ENCODE measurements around the gene TLL2. TPM values are rescaled to one million over a fixed set of nuclear protein-coding genes. Genes with fewer than 3 reads are reported as not detected.

Gene TLL2
- total and polyA plus RNA-seq, 9 donors: 0.53 to 1.8 (median 1.1) TPM

- no peaks in the 10 kb centered on the region for H3K36me3 ChIP-seq (ENCODE audit: control insufficient read depth, insufficient read depth, low read length)
- no peak overlapping the region for H3K4me3 ChIP-seq (ENCODE audit: low read length)
- WGBS (ENCODE audit: insufficient coverage): 75% methylated on average over 3 of the region's 3 CpGs
- peaks cover 22% of the 10 kb centered on the region for H3K4me1 ChIP-seq (ENCODE audit: control insufficient read depth, insufficient read depth, low read length)
- peaks cover 34% of the 10 kb centered on the region for H3K27me3 ChIP-seq (ENCODE audit: control insufficient read depth, insufficient read depth, low read length)
- no peak for DNase-seq
- H3K9me3 ChIP-seq (replicated peaks; ENCODE audit: control insufficient read depth, low read depth, low read length): no peaks in the 10 kb centered on the region
- no peak overlapping the region for H3K27ac ChIP-seq (ENCODE audit: low read length)
Measured at GRCh38 chr10:96509017-96509641, 4.6 kb downstream of the TLL2 start.

- Histone ChIP-seq H3K4me3 (ENCODE audit: low read length) (no peak overlapping the region), H3K4me1 (ENCODE audit: control insufficient read depth, insufficient read depth, low read length) (peaks cover 3% of the 10 kb centered on the region), H3K9me3 (replicated peaks; ENCODE audit: control insufficient read depth, low read depth, low read length) (no peaks in the 10 kb centered on the region), H3K36me3 (ENCODE audit: control insufficient read depth, insufficient read depth, low read length) (no peaks in the 10 kb centered on the region), H3K27ac (ENCODE audit: low read length) (no peak overlapping the region), H3K27me3 (ENCODE audit: control insufficient read depth, insufficient read depth, low read length) (peaks cover 13% of the 10 kb centered on the region)
- WGBS (ENCODE audit: insufficient coverage): 50% methylated on average over 2 of the region's 2 CpGs
- DNase-seq: no peak
Measured at GRCh38 chr10:96507044-96507443, 6.7 kb downstream of the TLL2 start.

GRCh38 chr10:96505150-96506136 is 8.3 kb downstream of the TLL2 start:
- H3K36me3 ChIP-seq (ENCODE audit: control insufficient read depth, insufficient read depth, low read length): no peaks in the 10 kb centered on the region
- no peak for DNase-seq
- 80% methylated on average over 4 of the region's 12 CpGs for WGBS (ENCODE audit: insufficient coverage)
- H3K27ac ChIP-seq (ENCODE audit: low read length): no peak overlapping the region
- H3K9me3 ChIP-seq (replicated peaks; ENCODE audit: control insufficient read depth, low read depth, low read length): no peaks in the 10 kb centered on the region
- H3K4me3 ChIP-seq (ENCODE audit: low read length): no peak overlapping the region
- peaks cover 3% of the 10 kb centered on the region for H3K4me1 ChIP-seq (ENCODE audit: control insufficient read depth, insufficient read depth, low read length)
- peaks cover 5% of the 10 kb centered on the region for H3K27me3 ChIP-seq (ENCODE audit: control insufficient read depth, insufficient read depth, low read length)

- no peak overlapping the region for H3K4me3 ChIP-seq (ENCODE audit: low read length)
- WGBS (ENCODE audit: insufficient coverage): 91% methylated on average over 6 of the region's 7 CpGs
- DNase-seq: no peak
Measured at GRCh38 chr10:96502561-96503282, 11.0 kb downstream of the TLL2 start.

GRCh38 chr10:96501985-96502384 is 11.7 kb downstream of the TLL2 start:
- Histone ChIP-seq H3K36me3 (ENCODE audit: control insufficient read depth, insufficient read depth, low read length) (no peaks in the 10 kb centered on the region), H3K27ac (ENCODE audit: low read length) (no peak overlapping the region), H3K4me1 (ENCODE audit: control insufficient read depth, insufficient read depth, low read length) (no peaks in the 10 kb centered on the region), H3K27me3 (ENCODE audit: control insufficient read depth, insufficient read depth, low read length) (peaks cover 2% of the 10 kb centered on the region), H3K4me3 (ENCODE audit: low read length) (no peak overlapping the region), H3K9me3 (replicated peaks; ENCODE audit: control insufficient read depth, low read depth, low read length) (no peaks in the 10 kb centered on the region)
- 71% methylated on average over 4 of the region's 4 CpGs for WGBS (ENCODE audit: insufficient coverage)
- DNase-seq: no peak

More at GRCh38 chr10:96502561-96503282, 11.0 kb downstream of the TLL2 start:
- no peaks in the 10 kb centered on the region for H3K4me1 ChIP-seq (ENCODE audit: control insufficient read depth, insufficient read depth, low read length)
- no peaks in the 10 kb centered on the region for H3K36me3 ChIP-seq (ENCODE audit: control insufficient read depth, insufficient read depth, low read length)
- no peaks in the 10 kb centered on the region for H3K9me3 ChIP-seq (replicated peaks; ENCODE audit: control insufficient read depth, low read depth, low read length)
- no peak overlapping the region for H3K27ac ChIP-seq (ENCODE audit: low read length)
- peaks cover 2% of the 10 kb centered on the region for H3K27me3 ChIP-seq (ENCODE audit: control insufficient read depth, insufficient read depth, low read length)

- H3K4me1 ChIP-seq (ENCODE audit: control insufficient read depth, insufficient read depth, low read length): no peaks in the 10 kb centered on the region
- no peaks in the 10 kb centered on the region for H3K9me3 ChIP-seq (replicated peaks; ENCODE audit: control insufficient read depth, low read depth, low read length)
- no peaks in the 10 kb centered on the region for H3K36me3 ChIP-seq (ENCODE audit: control insufficient read depth, insufficient read depth, low read length)
- 81% methylated on average over 6 of the region's 7 CpGs for WGBS (ENCODE audit: insufficient coverage)
- H3K27ac ChIP-seq (ENCODE audit: low read length): no peak overlapping the region
- H3K4me3 ChIP-seq (ENCODE audit: low read length): no peak overlapping the region
- no peak for DNase-seq
- H3K27me3 ChIP-seq (ENCODE audit: control insufficient read depth, insufficient read depth, low read length): peaks cover 2% of the 10 kb centered on the region
Measured at GRCh38 chr10:96500519-96500918, 13.2 kb downstream of the TLL2 start.

- H3K4me1 ChIP-seq (ENCODE audit: control insufficient read depth, insufficient read depth, low read length): no peaks in the 10 kb centered on the region
- no peak overlapping the region for H3K27ac ChIP-seq (ENCODE audit: low read length)
- no peaks in the 10 kb centered on the region for H3K9me3 ChIP-seq (replicated peaks; ENCODE audit: control insufficient read depth, low read depth, low read length)
- peaks cover 2% of the 10 kb centered on the region for H3K27me3 ChIP-seq (ENCODE audit: control insufficient read depth, insufficient read depth, low read length)
- no peaks in the 10 kb centered on the region for H3K36me3 ChIP-seq (ENCODE audit: control insufficient read depth, insufficient read depth, low read length)
- WGBS (ENCODE audit: insufficient coverage): no CpG with 5 or more reads among the region's 3 CpGs
- H3K4me3 ChIP-seq (ENCODE audit: low read length): no peak overlapping the region
- no peak for DNase-seq
Measured at GRCh38 chr10:96500050-96500449, 13.7 kb downstream of the TLL2 start.

GRCh38 chr10:96497391-96497790 is 16.3 kb downstream of the TLL2 start:
- Histone ChIP-seq H3K4me3 (ENCODE audit: low read length) (no peak overlapping the region), H3K36me3 (ENCODE audit: control insufficient read depth, insufficient read depth, low read length) (no peaks in the 10 kb centered on the region), H3K4me1 (ENCODE audit: control insufficient read depth, insufficient read depth, low read length) (no peaks in the 10 kb centered on the region), H3K27me3 (ENCODE audit: control insufficient read depth, insufficient read depth, low read length) (peaks cover 2% of the 10 kb centered on the region), H3K27ac (ENCODE audit: low read length) (no peak overlapping the region), H3K9me3 (replicated peaks; ENCODE audit: control insufficient read depth, low read depth, low read length) (no peaks in the 10 kb centered on the region)
- 83% methylated on average over 1 of the region's 5 CpGs for WGBS (ENCODE audit: insufficient coverage)
- no peak for DNase-seq

GRCh38 chr10:96496281-96496925 is 17.3 kb downstream of the TLL2 start:
- Histone ChIP-seq H3K4me1 (ENCODE audit: control insufficient read depth, insufficient read depth, low read length) (no peaks in the 10 kb centered on the region), H3K36me3 (ENCODE audit: control insufficient read depth, insufficient read depth, low read length) (no peaks in the 10 kb centered on the region), H3K27ac (ENCODE audit: low read length) (no peak overlapping the region), H3K9me3 (replicated peaks; ENCODE audit: control insufficient read depth, low read depth, low read length) (no peaks in the 10 kb centered on the region), H3K27me3 (ENCODE audit: control insufficient read depth, insufficient read depth, low read length) (peaks cover 2% of the 10 kb centered on the region), H3K4me3 (ENCODE audit: low read length) (no peak overlapping the region)
- WGBS (ENCODE audit: insufficient coverage): 62% methylated on average over 3 of the region's 6 CpGs
- DNase-seq: peak; percentile 42

Measured in muscle of leg (tissue), 11 donors.